Iris pigment epithelial cell (primary cell): Measurements from ENCODE around the gene WBP4.
A peak's percentile ranks its signal among the peaks of the same experiment; 100 is the strongest.
"Not testable (repeated sequence)": the region's sequence is repeated elsewhere in the genome, so short reads cannot be mapped to it uniquely, and the experiment has no call there.

Experiments used
- DNase-seq: peaks from one replicate; pipeline ENCODE4 v3.0.0-alpha.2; 2011; ENCODE audit warnings: low read depth

The WBP4 gene

DNA sequence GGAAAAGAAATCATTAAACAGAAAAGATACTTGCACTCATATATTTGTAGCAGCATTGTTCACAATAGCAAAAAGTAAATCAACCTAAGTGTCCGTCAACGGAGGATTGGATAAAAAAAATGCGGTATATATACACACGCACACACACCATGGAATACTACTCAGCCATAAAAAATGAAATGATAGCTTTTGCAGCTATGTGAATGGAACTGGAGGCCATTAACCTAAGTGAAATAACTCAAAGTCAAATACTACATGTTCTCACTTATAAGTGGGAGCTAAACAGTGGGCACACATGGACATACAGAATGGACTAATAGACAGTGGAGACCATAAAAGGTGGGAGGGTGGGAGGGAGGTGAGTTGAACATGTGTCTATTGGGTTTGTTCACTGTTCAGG lies 18.4 kb downstream of the WBP4 start:
- DNase-seq, result no peak

DNA sequence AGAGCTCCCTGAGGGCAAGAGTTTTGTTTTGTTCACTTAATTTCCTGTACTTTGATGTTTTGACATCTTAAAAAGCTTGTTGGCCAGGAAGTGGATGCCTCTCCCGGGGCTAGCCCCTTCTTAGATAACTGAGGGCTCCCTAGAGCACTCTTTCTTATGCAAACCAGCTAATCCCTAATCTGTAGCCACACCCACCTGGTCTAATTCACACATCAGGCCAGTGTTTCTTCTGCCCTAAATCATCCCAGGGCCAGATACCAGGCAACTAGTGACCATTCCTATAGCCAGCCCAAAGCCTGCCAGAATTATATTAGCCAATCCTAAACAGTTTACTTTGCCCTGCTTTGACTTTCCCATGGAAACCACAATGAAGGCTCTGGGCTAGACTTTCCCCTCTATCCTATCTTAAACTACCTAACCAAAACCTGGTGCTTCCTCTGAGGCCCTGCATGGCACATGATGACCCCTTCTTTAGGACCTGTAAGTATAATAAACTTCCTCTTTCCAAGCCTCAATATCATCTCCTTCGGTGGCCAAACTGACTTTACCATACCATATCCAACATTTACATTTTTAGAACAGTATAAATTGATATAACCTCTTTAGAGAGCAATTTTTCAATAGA lies 24.8 kb downstream of the WBP4 start:
- no peak for DNase-seq

DNA sequence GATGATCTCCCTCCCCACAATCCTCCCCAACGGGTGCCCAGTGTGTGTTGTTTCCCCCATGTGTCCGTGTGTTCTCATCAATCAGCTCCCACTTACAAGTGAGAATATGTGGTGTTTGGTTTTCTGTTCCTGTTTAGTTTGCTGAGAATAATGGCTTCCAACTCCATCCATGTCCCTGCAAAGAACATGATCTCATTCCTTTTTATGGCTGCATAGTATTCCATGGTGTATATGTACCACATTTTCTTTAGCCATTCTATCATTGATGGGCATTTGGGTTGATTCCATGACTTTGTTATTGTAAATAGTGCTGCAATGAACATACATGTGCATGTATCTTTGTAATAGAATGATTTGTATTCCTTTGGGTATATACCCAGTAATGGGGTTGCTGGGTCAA lies 34.4 kb downstream of the WBP4 start:
- DNase-seq, result not testable (repeated sequence)

DNA sequence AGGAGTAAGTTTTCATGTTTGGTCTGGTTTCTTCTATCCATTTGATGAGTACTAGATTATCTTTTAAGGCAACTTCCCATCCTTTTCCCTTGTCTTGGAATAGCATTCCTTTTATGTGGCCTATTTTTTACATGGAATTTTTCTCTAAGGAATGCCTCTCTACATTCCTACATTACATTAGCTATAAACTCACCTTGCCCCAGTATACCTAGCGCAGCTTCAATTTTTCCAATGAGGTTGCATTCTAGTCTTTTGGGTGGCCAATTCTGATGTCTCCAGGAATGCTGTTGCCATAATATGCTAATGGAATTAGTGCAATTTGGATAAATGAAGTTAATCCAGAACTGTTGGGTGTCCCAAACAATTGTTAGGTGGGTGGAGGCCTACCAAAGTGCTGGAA lies 37.5 kb downstream of the WBP4 start:
- no peak for DNase-seq

DNA sequence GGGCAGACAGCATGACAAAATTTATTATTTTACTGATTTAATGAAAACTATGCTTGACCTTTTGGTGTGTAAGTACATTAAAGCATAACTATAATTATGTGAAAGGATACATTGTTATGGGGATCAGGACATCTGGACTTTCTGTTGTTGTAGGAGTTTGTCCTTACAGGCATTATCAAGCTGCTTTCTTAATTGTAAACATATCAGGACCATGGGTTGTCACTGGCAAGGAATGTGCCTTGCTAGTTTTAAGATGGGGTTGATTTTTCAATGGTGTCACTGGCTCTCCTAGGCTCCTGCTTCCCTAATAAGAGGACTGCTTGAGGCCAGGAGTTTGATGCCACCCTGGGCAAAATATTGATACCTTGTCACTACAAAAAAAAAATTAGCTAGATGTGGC lies 38.7 kb downstream of the WBP4 start:
- DNase-seq, result no peak

DNA sequence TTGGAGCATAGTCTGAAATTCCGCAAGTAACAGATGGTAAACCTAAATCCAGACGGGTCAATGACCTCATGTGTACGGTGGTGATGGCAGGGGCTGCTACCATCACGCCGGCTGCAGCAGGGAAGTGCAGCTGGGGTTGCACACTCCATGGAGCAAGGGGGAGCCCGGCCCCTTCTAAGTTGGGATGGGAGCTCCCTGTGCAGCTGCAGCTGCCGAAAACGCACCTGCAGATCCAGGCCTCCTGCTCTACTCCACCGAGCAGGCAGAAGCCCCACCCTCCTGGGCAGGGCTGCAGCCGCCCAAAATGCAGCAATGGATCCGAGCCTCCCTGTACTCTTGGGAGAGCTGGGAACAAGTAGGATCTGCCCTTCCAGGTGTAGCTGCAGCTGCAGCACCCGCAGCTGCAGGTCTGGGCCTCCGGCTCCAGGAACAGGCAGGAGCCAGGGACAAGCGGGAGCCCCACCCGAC lies 45.8 kb downstream of the WBP4 start:
- DNase-seq, result no peak

DNA sequence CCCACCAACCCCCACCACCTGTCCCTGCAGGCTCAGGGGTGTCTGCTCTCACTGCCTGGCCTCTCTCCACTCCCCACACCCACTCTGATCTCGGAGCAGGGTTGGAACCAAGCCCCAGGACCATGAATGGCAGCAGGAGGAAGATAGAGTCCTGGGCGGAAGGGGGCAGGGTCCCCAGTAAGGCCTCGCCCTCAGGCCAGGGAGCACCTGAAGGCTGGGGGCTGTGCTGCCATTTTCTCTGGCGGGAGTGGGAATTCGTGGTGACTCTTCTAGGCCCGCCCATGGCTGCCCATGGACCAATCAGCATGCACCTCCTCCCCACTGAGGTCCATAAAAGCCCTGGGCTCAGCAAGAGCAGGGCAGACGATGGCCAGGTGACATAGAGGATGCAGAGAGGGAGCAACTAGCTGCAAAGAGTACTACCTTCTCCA lies 46.3 kb downstream of the WBP4 start:
- DNase-seq, result no peak

DNA sequence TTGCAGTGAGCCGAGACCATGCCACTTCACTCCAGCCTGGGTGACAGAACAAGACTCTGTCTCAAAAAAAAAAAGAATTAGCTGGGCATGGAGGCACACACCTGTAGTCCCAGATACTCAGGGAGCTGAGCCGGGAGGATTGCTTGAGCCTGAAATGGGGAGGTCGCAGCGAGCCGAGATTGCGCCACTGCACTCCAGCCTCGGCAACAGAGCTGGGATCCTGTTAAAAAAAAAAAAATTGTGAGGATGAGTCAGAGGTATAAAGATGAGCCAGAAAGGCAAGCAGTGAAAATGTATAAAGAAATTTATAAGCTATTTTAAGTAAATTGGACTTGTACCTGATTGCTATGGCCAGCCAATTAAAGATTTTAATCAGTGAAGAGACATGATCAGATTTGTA lies 50.1 kb downstream of the WBP4 start:
- DNase-seq, result peak; percentile 70

DNA sequence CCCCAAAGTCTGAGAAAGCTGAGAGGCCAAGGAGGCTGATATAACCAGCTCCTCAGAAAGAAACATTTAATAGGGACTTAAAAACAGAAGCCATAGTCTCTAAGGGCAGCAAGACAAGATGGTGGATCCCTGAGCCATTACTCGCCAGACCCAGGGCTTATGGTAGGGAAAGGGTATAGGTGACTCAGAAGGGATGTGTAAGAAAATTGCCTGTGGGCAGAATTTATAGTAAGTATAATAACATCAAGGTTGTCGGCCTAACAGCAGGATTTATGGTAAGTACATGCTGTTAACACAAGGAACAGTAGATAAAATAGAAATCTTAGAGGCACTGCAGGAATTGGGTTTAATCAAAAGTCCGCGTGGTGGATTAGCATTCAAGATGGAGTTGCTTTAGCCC lies 56.6 kb downstream of the WBP4 start:
- no peak for DNase-seq

DNA sequence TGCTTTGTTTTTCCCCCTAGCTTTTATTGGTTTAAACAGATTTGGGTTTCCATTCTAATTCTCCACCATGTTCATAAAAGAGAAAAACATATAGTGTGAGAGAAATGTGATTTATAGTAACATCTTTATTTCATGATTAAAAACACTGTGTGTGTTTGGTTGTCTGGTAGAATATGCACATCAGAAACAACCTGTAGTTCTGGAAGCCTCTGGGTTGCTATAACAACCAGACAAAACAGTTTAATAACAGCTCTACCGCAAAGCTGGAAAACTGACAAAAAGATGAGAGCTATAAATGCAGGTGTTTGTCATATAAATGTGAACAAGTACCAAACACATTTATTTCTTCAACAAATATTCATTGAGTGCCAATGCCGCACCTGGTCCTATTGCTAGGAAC lies 61.5 kb downstream of the WBP4 start:
- DNase-seq, result no peak

DNA sequence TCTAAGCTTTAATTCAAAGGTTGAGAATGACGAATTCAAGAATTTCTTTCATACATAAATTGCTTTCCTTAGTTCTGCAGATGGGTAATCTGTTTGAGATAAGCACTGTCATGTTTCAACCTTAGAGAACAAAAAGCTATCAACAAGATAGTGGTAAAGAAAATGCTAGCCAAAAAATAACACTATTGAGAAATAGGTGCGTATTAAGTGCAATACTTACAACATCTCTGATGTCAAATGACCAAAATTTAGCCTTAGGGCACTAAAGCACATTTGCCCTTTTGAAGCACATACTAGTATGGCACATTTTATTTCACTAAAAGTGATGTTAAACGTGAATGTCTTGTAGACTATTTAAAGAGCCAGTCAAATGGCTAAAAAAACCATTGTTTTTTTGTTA lies 66.4 kb downstream of the WBP4 start:
- DNase-seq, result no peak

DNA sequence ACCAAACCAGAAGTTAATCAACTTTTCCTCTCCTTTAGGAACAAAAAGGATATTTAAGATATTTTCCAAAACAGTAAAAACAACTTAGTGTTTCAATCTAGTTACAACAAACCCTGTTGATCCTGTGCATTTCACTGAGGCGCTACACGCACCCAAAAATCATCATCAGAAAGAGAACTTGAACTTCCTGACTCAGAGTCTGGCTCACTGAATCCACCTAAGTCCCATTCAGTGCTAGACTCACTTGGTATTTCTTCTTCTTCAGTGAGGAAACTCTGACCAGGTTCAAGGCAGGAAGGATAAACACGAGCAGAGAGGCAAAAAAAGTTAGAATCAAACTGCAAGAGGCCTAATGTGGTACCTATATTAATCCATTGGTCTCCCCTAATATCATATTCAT lies 69.0 kb downstream of the WBP4 start:
- peak; percentile 46 for DNase-seq

DNA sequence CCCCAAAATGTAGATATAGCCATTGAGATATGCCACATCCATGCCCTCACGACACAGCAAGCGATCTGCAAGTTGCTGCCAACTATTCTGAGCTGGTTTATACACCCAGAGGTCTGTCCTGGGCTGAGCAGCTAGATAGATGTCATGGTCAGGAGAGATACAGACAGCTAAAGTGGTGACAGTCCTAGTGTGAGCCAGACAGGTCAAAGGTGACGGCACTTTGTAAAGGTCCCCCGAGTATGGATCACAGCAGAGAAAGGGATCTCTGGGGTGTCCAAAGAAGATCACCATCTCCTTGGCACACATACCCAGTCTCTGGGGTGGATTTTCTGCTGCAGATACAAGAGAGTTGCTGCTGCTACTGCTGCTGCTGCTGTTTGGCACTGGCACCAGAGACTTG lies 69.9 kb downstream of the WBP4 start:
- DNase-seq, result not testable (repeated sequence)

DNA sequence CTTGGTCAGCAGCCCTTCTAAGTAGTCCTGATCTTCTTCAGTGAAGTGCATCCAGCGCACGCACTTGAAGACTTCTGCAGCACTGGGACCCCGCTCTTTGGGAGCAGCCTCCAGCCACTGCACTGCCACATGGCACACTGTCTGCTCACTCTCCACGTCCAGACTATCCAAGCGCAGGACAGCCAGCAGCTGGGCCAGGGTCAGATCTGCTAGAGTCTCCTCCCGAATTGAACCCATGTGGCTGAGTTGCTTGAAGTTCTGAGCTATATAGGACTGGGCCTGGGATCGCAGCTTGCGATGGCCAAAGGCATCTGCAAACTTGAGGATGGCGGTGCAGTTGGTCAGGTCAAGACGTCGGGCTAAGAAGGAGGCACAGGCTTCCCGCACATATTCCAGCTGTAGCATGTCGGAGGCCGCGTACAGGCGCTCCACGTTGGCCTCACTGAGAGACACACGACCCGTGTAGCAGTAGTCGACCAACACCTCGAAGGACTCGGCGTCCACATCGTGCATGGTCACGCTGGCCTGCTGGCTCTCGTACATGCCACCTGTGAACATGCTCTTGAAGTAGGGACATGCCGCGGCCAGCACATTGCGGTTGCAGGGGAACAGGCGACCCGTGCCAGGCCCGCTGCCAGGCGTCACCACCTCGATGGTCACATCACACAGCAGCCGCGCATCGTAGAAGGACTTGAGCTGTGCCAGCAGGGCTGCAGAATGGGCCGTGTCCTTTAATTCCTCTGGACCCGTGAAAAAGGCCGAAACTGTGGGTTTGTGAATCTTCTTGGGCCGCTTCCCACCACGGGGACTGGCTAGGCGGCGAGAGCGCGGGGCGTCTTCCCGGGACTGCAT lies 70.6 kb downstream of the WBP4 start:
- DNase-seq, result not testable (repeated sequence)

DNA sequence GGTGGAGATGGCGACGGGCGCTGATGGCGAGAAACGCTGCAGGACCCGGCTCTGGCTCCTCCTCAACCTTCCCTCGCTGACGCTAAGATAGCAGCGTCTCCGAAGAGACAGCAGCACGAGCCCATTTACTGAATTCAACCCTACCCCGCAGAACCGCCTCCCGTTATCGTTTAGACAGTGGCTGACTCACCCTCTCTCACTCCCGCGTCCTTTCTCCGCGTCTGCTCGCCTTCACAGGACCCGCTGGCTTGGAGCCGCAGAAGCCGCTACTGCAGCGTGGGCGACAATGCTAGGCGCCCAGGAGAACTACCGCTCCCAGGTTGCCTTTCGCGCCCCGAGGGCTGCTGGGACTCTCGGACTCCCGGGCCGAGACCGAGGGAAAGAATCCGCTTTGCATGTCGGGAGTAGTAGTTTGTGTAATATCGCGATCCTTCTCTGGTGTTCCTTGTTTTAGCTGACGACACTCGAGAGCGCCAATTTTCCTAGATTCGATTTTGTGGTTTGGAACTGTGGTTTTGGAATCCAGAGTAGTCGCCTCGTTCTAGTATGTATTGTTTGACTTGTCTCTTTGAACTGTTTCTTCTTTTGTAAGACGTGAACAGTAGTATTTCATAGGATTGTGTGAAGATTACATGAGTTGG lies 71.3 kb downstream of the WBP4 start, which contains the start of gene KBTBD6:
TSS of gene KBTBD6 (minus strand) at position 291 of the 641 bp plus-strand sequence. CDS start 291 bp downstream, outside the sequence.
- peak; percentile 100 for DNase-seq
